Measurements from ENCODE around the gene ARMCX5.
A peak's percentile ranks its signal among the peaks of the same experiment; 100 is the strongest.

The ARMCX5 gene

DNA sequence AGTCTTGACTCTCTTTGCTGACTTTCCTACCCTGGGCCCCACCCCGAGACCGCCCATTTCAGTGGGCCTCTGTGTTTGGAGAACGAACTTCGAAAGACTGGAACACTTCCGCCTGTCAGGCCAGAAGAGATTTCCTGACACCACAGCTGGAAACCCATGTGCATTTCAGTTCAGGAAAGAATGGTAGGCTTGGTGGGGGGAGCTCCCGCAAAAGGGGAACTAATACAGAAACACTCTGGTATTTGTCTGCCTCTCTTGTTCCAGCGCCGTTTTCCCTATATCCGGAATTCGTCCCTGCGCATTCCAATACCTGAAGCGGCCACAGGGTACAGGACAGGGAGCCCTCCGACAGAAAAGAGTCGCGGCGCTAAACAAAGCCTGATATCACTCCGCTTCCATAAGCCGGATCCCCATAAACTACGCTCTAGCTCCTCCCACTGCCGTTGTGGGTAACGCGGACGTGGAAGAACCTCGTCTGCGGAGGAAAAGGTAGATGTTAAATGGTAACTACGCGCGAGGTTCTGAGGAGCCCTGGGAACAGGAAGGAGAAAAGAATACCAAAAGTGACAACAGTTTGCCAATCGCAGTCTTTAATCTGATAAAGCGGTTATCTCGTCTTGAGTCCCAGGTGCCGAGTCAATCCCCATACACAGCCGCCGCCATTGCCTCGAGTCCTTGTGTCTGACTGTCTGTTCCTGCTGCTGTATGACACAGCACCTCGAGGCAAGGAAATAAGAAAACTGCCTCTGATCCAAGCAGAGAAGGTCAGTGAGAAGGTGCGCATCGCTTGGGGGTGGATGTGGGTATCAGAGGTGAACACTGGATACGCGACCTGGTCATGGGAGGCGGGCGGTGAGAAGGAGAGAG lies at the start of gene ARMCX5:
Gene ARMCX5, plus strand, starts transcription at position 432 of the 867 bp plus-strand sequence. CDS start 2,627 bp downstream, outside the sequence.
- peak; percentile 53 for FAIRE-seq

- no peak for FAIRE-seq
Observed at GRCh38 chrX:102558607-102559006, 40.7 kb upstream of the ARMCX5 start.

DNA sequence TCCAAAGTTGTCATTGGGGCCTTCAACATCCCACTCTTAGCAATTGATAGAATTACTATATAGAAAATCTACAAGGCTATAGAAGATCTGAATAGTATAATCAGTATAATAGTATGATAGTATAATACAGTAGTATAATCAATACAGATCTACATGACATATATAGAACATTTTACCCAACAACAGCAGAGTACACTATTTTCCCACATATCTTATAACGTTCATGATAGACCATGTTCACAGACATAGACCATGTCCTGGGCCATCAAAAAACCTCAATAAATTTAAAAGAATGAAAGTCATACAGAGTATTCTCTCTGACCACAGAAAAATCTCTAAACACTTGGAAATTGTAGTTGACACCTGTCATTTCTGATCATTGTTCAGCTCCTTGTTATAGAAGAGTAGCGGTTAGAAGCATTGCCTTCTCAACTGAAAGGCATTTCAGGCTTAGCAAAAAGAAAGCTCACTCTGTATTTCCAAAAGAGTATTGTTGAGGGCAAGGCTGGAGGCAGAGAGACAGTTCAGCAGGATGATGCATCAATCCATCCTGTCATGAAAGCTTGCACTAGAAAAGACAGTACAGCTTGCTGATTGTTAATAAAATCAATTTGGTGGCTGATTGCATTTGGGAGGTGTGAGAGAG lies 38.8 kb upstream of the ARMCX5 start:
- no peak for FAIRE-seq

GRCh38 chrX:102580891-102581290 lies 18.4 kb upstream of the ARMCX5 start:
- FAIRE-seq, result no peak

DNA sequence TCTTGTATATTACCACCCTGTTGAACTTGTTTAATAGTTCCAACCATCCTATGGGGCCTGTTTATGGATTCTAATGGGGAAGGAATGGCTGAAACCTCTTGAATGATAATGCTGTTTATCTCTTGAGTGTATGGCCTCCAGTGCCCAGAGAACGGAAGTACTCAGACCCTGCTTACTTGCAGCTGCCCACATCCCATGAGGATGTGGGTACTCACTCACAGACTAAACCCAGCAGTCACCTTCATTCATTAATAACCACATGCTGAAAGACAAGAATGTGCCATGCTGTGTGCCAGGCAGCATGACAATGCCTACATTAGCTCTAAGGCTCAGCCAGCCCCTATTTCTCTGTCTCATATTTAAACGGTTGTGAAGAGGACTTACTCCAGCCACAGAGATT lies 5.9 kb upstream of the ARMCX5 start:
- FAIRE-seq, result no peak

GRCh38 chrX:102599951-102600579 lies 750 bp downstream of the ARMCX5 start:
- FAIRE-seq, result no peak

- FAIRE-seq, result no peak
Observed at GRCh38 chrX:102604327-102604726, 5.0 kb downstream of the ARMCX5 start.

DNA sequence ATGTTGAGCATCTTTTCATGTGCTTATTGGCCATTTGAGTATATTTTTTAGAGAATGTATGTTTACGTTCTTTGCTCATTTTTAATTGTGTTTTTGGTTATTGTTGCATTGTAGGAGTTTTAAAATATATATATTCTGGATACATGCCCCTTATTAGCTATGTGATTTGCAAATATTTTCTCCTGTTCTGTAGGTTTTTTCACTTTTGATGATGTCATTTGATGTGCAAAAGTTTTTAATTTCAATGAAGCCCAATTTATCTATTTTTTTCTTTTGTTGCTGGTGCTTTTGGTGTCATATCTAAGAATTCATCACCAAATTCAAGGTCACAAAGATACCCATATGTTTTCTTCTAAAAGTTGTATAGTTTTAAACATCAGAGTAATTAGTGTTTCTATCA lies 6.8 kb downstream of the ARMCX5 start:
- no peak for FAIRE-seq

GRCh38 chrX:102610905-102611304 lies 11.6 kb downstream of the ARMCX5 start:
- FAIRE-seq, result no peak

DNA sequence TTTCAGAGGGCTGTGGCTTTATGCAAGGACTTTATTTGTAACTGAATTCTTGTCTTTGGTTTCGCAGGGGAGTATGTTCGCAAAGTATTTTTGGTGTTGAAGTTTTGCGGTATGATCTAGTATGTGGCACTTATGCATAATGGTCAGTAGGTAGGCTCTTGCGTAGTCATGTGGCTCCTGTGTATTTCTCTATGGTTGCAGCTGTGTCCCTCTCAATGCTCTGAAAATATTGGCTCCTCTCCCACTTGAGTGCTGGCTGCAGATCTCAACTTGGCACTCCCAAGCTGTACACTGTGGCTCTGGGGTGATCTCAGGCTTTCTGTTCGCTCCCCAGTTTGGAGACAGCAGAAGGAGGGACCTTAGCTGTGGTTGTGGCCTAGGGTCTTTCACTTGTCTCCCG lies 24.8 kb downstream of the ARMCX5 start:
- no peak for FAIRE-seq

GRCh38 chrX:102627640-102628039 lies 28.3 kb downstream of the ARMCX5 start:
- no peak for FAIRE-seq

DNA sequence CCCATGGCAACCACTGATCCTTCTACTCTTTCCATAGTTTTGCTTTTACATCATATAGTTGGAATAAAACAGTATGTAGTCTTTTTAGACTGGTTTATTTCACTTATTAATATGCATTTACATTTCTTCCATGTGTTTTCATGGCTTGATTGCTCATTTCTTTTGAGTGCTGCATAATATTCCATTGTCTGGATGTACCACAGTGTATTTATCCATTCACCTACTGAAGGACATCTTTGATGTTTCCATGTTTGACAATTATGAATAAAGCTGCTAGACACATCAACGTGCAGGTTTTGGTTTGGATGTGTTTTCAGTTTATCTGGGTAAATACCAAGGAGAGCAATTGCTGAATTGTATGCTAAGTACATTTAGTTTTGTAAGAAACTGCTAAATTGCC lies 38.2 kb downstream of the ARMCX5 start:
- no peak for FAIRE-seq

GRCh38 chrX:102650903-102651241 lies 51.6 kb downstream of the ARMCX5 start:
- no peak for FAIRE-seq

- FAIRE-seq, result no peak
Observed at GRCh38 chrX:102651242-102652011, 52.1 kb downstream of the ARMCX5 start, which contains the start of gene GPRASP1. TSS of gene GPRASP1 (plus strand) at chrX:102651483. CDS start at chrX:102653914, 2,431 bp downstream.

DNA sequence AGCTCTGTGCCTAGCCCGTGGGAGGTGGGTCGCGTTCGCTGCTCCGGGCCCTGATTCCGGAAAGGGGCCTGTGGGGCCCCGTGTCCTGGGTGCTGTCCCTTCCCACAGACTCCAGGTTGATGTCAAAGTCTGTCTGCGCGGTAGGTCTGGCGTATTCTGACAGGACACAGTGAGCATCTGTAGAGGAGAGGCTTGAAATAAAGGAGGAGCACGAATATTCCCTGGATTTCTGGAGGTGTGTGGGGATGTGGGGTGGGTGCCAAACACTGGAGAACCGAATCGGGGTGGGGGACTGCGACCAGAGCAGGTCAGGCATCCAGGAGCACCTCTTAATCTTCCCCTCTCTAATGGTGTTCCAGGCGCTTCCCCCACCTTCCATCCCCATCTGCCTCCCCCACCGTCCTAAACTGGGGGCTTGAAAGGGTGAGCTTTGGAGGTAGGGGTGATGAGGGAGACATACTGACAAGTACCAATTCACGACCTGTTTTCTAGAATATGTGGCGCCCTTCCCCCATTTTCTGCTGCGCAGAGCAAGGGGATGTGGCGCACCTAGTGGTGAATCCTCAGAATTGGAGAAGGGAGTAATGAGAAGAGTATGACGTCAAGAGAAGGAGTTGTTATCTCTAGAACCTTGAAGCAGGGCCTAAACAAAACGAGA lies 52.8 kb downstream of the ARMCX5 start:
- FAIRE-seq, result peak; percentile 51

Data from islet of Langerhans (tissue), 1 donor.